NCI-H187 (cell line): Measurements from ENCODE around the gene CACNA1H.
"Not testable (repeated sequence)": the region's sequence is repeated elsewhere in the genome, so short reads cannot be mapped to it uniquely, and the experiment has no call there.

Experiments
- DNase-seq, 2 experiments: peaks; one replicate each; lab custom pipeline; 2025; lab: John Stamatoyannopoulos, UW

Gene CACNA1H

DNA sequence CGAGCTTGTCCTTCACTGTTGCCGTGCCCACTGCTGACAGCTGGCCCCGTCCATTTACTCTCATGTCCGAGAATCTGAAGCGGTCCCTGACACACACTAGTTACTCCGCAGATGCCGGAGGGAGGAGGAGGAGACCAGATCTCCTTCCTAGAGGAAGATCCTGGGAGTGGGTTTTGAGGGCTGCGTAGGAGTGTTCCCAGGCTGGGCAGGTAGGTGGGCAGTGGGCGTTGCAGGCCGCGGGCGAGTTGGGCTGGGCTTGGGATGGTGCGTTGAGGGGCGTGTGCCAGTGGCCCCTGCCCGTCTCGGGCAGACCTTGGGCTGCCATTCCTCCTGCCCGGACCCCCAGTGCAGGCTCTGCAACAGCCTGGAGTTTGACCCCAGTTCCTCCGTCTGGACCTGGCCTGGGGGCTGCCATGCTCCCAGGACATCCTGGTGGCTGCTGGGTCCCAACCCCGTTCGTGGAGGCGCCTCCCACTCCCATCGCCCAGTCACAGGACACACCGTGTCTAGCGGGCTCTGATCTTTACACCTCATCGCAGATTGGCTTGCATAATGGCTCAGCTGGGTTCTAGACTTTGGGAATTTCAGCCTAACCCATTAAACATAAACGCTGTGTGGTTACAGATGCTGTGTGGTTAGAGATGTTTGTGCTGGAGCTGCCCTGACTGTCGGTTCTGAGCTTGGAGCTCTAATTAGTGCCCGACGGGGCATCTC lies 22.8 kb downstream of the CACNA1H start:
- no peak for DNase-seq

DNA sequence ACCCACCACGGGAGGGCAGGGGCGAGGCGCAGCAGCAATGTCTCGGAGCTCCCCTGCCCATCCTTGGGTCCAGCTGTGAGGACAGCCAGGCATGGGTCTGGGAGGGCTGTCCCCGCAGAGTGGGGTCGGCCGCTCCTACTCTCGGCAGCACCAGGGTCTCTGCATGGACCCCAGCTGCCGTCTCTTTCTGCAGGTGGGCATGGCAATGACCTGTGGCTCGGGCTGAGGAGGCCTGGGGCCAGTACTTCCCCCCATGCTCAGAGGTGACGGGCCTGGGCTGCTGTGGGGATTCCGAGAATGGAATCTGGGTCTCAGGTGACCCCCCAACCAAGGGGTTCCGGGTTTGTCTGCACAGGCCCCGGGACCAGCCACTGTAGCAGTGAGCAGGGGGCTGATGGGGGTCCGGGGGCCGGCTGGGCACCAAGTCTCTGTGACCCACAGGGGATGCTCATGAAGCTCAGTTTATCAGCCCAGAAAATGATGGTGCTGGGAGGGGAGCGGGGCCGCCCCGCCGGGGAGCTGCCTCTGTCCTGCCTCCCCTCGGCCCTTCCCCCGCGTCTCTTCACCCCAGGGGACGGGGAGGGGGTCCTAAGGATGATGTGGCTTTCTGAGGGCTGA lies 23.5 kb downstream of the CACNA1H start:
- no peak for DNase-seq

DNA sequence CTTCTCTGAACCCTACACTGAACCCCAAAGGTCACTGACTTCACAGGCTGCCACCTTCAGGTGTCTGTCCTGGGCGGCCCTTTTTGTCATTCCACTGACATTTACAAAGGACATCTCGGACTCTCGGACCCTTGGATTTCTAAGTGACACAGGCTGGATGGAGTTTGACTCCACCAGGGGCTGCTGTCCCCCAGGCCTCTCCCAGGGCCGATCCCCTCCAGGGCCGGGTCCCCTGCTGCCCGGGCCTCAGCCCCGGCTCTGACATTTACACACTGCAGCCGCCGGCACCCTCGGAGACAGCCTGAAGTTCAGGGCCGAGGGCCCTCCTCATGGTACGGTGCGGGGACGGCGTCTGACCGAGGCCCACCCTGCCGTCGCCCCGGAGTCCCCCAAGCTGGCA lies 24.1 kb downstream of the CACNA1H start:
- no peak for DNase-seq

DNA sequence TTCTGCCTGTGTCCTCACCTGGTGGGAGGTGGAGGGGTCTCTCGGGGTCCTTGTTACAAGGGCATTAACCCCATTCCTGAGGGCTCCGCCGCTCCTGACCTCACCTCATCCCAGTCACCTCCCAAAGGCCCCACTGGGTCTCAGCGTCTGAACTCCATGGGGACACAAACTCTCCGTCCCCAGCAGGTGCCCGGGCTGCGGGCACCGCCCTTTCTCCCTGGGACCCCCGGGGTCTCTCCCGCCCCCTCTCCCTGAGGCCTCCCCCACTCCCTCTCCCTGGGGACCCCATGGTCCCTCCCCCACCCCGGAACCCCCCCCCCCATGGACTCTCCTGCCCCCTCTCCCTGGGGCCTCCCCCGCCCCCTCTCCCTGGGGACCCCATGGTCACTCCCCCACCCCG lies 24.8 kb downstream of the CACNA1H start:
- DNase-seq: no peak

GRCh38 chr16:1178295-1178910 lies 25.5 kb downstream of the CACNA1H start:
- no peak for DNase-seq

DNA sequence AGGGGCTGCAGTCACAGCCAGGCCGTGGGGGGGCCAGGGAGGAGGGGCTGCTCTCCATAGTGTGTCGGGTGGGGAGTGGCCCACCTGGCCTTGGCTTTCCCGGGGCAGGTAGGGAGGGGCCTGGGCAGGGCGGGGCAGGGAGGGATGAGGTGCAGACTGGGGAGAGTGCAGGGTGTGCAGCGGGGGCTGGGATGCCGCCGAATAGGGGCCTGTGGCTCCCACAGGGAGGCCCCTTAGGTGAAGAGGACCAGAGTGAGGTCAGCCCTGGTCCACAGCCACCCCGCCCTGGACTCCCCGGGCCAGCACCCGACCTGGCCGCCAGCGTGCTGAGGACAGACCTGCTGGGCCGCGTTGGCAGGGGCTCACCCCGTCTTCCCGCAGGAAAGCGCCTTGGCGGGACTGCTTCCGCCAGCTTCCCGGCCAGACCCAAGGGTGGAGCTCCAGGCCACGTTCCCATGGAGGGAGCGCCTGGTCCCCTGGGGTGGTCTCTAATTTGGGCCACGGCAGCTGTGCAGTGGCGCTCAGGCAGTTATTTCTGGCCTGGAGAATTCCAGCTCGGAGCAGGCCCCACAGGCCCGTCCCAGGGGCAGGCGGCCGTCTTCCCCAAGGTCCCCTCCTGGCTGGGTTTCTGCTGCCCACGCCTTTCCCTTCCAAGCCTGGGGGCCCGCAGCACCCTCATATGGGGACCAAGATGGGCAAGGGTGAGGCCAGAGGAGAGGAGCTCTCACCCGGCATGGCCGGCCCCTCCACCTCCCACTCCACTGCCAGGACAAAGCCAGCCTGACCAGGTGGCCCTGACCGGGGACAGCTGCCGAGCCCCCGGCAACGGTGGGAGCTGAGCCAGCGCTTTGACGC lies 27.9 kb downstream of the CACNA1H start:
- no peak for DNase-seq

DNA sequence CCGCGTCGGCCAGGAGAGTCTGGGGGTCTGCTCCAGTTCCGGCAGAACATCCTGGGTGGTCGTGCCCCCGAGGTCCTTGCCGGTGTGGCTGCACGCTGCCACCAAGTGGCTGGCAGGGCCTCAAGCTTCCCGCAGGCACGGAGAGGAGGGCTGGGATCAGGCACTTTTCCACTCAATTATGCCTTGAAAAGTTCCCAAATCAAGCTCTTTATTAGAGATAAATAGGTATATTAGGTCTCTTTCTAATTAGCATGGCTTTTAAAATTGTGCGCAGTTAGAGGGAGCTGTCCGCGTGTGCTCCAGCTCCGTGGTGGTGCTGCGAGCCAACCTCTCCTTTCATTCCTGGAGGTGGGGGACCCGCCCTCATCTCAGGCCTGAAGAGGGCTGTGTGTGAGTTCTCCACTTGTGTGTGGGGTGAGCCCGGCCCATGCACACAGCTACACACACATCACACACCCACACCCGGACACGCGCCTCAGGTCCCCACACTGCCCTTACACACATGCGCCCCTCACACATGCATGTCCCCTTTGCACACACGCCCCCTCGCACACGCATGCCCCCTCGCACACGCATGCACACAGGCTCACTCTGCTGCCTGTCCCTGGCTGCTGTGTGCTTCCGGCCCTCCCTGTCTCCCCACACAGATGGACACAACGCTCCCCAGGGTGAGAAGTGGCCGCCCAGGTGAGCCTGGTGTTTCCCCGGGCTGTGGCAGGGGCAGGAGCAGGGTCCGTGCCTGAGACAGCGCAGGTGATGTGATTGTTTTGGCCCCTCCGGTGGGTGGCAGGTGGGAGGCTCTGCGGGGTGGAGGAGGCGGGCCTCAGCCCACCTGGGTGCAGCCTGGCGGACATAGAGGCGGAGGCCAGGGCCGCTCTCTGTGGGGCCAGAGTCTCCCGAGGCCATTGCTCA lies 28.8 kb downstream of the CACNA1H start:
- DNase-seq: no peak

DNA sequence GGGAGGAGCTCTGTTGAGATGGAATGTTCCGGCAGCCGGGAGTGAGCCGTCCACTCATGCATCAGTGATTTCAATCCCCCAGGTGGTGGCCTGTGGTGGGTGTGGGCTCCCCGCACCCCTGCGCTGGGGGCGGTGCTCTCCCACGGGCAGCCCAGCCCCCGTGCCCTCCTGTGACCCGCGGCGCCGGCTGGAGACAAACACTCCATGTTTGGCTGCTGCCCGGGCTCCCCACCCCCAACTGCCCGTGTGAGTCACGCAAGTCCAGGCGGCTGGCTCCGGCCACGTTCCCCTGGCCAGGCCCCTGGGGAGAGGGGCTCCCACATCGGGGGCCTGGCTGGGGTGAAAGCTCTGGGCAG lies 29.4 kb downstream of the CACNA1H start:
- no peak for DNase-seq

GRCh38 chr16:1182950-1183907 lies 30.3 kb downstream of the CACNA1H start:
- DNase-seq: peak; percentile 52 to 92

DNA sequence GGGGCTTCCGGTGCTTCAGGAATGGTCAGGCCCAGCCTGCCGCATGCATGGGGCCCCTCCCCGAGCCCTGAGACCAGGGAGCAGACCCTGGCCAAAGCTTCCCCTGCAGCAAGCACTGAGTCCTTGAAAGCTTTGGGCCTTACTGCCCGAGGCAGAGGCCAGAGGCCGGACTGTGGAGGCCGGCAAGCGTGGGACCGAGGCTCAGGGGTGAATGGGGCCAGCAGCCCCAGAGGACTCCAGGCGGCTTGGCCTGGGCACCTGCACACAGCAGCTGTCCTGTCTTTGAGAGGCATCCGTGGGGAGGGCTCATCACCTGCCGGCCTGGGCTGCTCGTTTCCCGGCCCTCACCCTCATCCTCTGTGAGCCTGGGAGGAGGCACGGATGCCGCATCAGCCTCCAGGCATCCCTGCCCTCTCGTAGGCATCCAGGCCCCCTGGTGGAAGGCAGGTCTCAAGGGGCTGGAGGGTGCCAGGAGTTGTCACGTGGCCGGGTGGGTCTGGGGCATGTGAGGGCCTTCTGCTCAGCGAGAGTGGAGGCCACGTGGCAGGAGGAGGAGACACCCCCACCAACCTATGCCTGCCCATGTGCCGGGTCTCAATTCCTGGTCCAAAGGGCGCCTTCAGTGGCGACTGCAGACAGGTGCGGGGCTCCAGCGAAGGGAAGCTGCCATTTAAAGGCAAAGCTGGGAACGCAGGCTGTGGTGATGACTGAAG lies 31.4 kb downstream of the CACNA1H start:
- DNase-seq: no peak

DNA sequence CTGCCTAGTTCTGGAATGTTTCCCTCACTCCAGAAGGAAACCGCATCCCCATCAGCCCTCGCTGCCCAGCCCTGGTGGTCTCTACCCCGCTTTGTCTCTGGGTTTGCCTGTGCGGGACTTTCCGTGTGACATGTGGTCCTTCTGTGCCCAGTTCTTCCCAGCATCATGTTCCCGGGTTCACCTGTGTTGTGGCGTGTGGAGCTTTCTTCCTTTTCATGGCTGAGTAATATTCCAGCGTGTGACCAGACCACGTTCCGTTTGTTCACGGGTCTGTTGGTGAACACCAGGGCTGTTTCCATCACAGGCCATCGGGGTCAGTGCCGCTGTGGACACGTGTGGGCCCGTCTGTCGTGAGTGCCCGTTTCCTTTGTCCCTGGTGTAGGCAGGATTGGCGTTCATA lies 32.1 kb downstream of the CACNA1H start:
- no peak for DNase-seq

GRCh38 chr16:1185460-1186207 lies 32.7 kb downstream of the CACNA1H start:
- not testable (repeated sequence) for DNase-seq

DNA sequence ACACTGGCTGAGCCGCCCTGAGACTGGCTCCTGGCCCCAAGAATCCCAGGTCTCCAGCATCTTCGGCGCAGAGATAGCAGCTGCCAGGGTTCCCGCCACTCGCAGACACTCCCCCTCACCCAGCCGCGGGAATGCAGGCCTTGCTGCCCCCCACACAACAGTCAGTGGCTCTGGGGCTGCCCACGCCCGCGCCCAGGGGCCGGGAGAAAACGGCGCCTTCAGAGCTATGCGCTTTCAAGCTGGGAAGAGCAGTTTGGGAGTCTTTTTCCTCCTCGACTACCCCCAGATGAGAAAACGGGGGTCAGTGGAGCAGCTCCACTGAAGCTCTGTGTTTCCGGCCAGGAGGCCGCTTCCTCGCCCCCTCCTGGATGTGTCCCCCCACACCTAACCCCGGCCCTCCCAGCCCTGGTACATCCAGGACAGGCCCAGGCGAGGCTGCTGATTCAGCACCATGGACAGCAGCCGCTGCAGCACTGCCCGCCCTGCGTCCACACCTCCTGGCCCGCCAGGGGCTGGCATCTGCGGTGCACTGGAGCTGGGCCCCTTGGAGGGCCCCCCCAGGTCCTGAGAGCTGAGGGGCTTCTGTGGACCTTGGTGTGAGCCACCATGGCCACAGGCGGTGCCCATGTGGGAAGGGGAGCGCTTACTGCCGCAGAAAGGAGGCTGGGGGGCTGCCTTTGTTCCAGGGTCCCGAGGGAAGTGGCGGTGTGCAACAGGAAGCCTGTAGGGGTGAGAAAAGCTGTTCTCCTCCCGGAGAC lies 35.7 kb downstream of the CACNA1H start:
- no peak for DNase-seq

DNA sequence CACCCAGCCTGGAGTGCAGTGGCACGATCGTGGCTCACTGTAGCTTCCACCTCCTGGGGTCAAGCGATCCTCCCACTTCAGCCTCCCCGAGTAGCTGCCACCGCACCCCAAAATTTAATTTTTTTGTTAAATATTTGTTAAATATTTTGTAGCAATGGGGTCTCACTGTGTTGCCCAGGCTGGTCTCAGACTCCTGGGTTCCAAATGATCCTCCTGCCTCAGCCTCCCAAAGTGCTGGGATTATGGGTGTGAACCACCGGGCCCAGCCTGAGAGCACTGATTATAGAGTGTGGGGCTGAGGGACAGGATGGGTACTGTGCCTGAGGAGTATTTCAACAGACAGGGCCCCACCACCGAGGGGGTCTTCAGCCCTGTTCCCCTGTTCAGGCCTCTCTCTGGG lies 36.5 kb downstream of the CACNA1H start:
- DNase-seq: no peak

DNA sequence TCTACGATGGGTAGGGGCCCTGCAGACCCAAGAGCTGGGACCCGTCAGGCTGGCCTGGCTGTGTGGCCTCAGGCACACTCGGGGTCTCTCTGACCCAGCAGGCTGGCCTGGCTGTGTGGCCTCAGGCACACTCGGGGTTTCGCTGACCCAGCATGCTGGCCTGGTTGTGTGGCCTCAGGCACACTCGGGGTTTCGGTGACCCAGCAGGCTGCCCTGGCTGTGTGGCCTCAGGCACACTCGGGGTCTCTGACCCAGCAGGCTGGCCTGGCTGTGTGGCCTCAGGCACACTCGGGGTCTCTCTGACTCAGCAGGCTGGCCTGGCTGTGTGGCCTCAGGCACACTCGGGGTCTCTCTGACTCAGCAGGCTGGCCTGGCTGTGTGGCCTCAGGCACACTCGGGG lies 37.9 kb downstream of the CACNA1H start:
- not testable (repeated sequence) for DNase-seq

- DNase-seq: no peak
Observed at GRCh38 chr16:1192384-1193073, 39.6 kb downstream of the CACNA1H start.

DNA sequence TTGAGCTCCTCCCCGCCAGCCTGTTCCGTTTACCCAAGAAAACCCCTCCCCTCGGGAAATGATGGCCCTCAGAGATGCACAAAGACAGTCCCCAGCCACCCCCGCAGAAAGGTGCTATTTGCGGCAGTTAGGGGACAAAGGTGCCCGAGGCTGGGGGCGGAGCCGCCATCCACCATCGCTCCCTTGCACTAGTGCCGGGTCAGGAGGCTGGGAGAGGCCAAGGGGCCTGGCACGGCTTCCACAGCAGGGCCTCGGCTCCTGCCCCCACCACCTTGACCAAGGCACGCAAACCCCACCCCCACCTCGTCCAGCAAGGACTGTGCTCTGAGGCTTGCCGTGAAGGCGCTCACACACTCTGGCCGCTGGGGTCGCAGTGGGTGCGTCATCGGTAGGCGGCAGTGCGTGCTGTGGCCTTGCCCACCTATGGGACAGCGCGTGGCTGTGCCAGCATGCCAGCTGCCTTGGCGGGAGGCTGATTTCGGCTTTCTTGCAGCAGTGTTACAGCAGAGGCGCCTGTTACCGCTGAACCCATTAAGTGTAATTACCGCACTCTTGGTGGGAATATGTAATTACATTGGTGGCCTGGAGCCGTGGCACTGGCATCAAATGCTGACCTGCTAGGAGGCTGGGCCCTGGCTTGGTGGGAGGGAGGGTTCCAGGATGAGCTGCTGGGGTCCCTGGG lies 40.4 kb downstream of the CACNA1H start:
- DNase-seq: no peak
